Hematopoietic multipotent progenitor cell (in vitro differentiated cells): ENCODE measurements around the gene TAF11. TPM values are rescaled to one million over a fixed set of nuclear protein-coding genes. Genes with fewer than 3 reads are reported as not detected.

Source experiments
- total RNA-seq: library from RNA; depleted of rRNA; stranded (reverse); fragments of >200 nt; gene quantifications from one replicate; pipeline ENCODE4 v1.2.3, GENCODE V29; 2012

The TAF11 gene
- total RNA-seq, 1 donor: 10.8 TPM

Other genes starting within 250 kb of the TAF11 start
- 36.9 TPM for gene ILRUN, start 191.3 kb downstream of the TAF11 start, total RNA-seq
- 56.8 TPM for gene SNRPC, start 130.5 kb downstream of the TAF11 start, total RNA-seq
- 12.1 TPM for gene BLTP3A, start 96.0 kb downstream of the TAF11 start, total RNA-seq
- 17.5 TPM for gene ANKS1A, start 1.2 kb upstream of the TAF11 start, total RNA-seq